ENCODE data around the gene CFAP298. TPM values are rescaled to one million over a fixed set of nuclear protein-coding genes. Genes with fewer than 3 reads are reported as not detected.

The CFAP298 gene
- total and polyA plus RNA-seq, 2 of the 13 experiments (the other 11 are each of a cell fraction or from before 2014, with no cell fraction given) = 21.2 to 62.2 TPM

DNA sequence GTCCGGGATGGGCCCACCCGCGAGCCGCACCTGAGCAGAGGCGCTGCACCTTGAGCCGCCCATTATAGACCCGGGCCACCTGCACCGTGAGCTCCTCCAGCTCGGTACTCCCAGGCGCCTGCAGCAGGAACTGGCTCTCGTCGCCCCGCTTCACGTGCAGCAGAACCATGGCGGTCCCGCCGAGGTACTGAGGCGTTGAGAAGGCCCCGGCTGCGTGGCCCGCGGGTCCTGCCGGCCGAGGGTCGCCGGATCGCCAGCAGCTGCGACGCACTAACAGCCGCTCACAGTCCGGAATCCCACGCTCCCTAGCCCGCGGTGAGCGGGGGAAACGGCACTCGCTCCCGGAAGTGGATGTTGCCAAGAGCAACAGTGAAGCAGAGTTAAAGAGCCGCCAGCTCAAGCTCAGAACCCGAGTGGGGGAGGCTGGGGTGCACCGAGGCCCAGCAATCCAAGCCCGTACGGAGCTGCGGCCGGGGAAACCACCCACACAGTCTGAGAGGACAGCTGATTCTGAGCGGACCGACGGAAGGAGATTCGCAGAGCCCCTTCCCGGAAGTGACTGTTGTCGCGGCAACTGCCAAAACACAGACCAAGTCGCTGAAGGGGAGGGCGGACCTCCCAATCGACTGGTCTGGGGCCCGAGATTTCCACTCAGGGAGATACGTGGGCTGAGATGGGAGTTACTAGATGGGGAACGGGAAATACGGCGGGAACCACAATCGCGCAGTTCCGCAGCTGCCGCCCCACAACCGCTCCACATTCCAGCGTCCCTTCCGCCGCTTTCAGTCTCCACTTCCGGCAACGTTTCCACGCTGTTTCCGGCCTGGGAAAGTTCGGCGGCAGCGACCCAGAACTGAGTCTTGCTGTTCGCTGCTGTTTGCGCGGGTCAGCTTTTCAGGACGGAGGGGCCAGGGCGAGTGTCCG is at the start of gene CFAP298 (continued):
- TF ChIP-seq RAD21 (CRISPR knock-in tag; IDR thresholded peaks at IDR 0.05) (peak; percentile 27; the same call in 1 of the 2 replicates), GZF1 (CRISPR knock-in tag; IDR thresholded peaks at IDR 0.05) (no peak), ATF1 (CRISPR knock-in tag; IDR thresholded peaks at IDR 0.05) (no peak), ZNF569 (CRISPR knock-in tag; IDR thresholded peaks at IDR 0.05; ENCODE audit: borderline replicate concordance) (no peak), ZNF331 (CRISPR knock-in tag; IDR thresholded peaks at IDR 0.05) (no peak; the same call in 1 of the 2 replicates), TCF7L2 (IDR thresholded peaks at IDR 0.05; ENCODE audit: low read depth, low read length) (no peak), ZNF781 (CRISPR knock-in tag; IDR thresholded peaks at IDR 0.05; ENCODE audit: borderline replicate concordance, not compliant biosample characterization) (no peak), ZNF782 (CRISPR knock-in tag; IDR thresholded peaks at IDR 0.05; ENCODE audit: borderline replicate concordance) (no peak; the same call in 1 of the 2 replicates), PHF5A (CRISPR knock-in tag; IDR thresholded peaks at IDR 0.05; ENCODE audit: low read depth, unreplicated experiment) (no peak), JUN (CRISPR knock-in tag; IDR thresholded peaks at IDR 0.05) (no peak), HNF4A (CRISPR knock-in tag; IDR thresholded peaks at IDR 0.05) (no peak; the same call in 1 of the 2 replicates), CERS6 (CRISPR knock-in tag; IDR thresholded peaks at IDR 0.05) (no peak), ZBTB21 (CRISPR knock-in tag; IDR thresholded peaks at IDR 0.05) (no peak; the same call in 1 of the 2 replicates), NCOA5 (CRISPR knock-in tag; IDR thresholded peaks at IDR 0.05) (no peak), RFXAP (CRISPR knock-in tag; IDR thresholded peaks at IDR 0.05; ENCODE audit: borderline replicate concordance) (no peak), KMT2B (CRISPR knock-in tag; IDR thresholded peaks at IDR 0.05) (peak; percentile 93), MATR3 (CRISPR knock-in tag; IDR thresholded peaks at IDR 0.05) (no peak)
- TF ChIP-seq, protein P1, sequence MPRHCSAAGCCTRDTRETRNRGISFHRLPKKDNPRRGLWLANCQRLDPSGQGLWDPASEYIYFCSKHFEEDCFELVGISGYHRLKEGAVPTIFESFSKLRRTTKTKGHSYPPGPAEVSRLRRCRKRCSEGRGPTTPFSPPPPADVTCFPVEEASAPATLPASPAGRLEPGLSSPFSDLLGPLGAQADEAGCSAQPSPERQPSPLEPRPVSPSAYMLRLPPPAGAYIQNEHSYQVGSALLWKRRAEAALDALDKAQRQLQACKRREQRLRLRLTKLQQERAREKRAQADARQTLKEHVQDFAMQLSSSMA (CRISPR knock-in tag; IDR thresholded peaks at IDR 0.05) = 0 out of 2 replicates have a peak, but pooled peaks have one; percentile 54
- TF ChIP-seq, protein P2, sequence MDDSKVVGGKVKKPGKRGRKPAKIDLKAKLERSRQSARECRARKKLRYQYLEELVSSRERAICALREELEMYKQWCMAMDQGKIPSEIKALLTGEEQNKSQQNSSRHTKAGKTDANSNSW (CRISPR knock-in tag; IDR thresholded peaks at IDR 0.05; ENCODE audit: borderline replicate concordance) = no peak; the same call in 1 of the 2 replicates
- TF ChIP-seq, protein P3, sequence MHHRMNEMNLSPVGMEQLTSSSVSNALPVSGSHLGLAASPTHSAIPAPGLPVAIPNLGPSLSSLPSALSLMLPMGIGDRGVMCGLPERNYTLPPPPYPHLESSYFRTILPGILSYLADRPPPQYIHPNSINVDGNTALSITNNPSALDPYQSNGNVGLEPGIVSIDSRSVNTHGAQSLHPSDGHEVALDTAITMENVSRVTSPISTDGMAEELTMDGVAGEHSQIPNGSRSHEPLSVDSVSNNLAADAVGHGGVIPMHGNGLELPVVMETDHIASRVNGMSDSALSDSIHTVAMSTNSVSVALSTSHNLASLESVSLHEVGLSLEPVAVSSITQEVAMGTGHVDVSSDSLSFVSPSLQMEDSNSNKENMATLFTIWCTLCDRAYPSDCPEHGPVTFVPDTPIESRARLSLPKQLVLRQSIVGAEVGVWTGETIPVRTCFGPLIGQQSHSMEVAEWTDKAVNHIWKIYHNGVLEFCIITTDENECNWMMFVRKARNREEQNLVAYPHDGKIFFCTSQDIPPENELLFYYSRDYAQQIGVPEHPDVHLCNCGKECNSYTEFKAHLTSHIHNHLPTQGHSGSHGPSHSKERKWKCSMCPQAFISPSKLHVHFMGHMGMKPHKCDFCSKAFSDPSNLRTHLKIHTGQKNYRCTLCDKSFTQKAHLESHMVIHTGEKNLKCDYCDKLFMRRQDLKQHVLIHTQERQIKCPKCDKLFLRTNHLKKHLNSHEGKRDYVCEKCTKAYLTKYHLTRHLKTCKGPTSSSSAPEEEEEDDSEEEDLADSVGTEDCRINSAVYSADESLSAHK (CRISPR knock-in tag; IDR thresholded peaks at IDR 0.05; ENCODE audit: borderline replicate concordance) = no peak
- TF ChIP-seq, protein P4, sequence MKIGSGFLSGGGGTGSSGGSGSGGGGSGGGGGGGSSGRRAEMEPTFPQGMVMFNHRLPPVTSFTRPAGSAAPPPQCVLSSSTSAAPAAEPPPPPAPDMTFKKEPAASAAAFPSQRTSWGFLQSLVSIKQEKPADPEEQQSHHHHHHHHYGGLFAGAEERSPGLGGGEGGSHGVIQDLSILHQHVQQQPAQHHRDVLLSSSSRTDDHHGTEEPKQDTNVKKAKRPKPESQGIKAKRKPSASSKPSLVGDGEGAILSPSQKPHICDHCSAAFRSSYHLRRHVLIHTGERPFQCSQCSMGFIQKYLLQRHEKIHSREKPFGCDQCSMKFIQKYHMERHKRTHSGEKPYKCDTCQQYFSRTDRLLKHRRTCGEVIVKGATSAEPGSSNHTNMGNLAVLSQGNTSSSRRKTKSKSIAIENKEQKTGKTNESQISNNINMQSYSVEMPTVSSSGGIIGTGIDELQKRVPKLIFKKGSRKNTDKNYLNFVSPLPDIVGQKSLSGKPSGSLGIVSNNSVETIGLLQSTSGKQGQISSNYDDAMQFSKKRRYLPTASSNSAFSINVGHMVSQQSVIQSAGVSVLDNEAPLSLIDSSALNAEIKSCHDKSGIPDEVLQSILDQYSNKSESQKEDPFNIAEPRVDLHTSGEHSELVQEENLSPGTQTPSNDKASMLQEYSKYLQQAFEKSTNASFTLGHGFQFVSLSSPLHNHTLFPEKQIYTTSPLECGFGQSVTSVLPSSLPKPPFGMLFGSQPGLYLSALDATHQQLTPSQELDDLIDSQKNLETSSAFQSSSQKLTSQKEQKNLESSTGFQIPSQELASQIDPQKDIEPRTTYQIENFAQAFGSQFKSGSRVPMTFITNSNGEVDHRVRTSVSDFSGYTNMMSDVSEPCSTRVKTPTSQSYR (CRISPR knock-in tag; IDR thresholded peaks at IDR 0.05; ENCODE audit: borderline replicate concordance) = peak; percentile 43

Data from HepG2 (cell line).